H9 (cell line): ENCODE data around the gene SLC25A39. TPM values are rescaled to one million over a fixed set of nuclear protein-coding genes. Genes with fewer than 3 reads are reported as not detected.

ENCODE experiments used
- DNase-seq: peaks from one replicate; pipeline ENCODE4 v3.0.0-alpha.2; 2017
- H2AFZ ChIP-seq: one replicate; pipeline ENCODE4 v1.6.1; 2013; ENCODE audit warnings: mild to moderate bottlenecking, low read length, control low read depth, moderate library complexity
- H2AK5ac ChIP-seq: 2 replicates; pipeline ENCODE4 v1.6.1; 2013; ENCODE audit warnings: low read length, control low read depth, mixed read lengths; ENCODE audit not compliant: insufficient read length
- H2BK120ac ChIP-seq: one replicate; pipeline ENCODE4 v1.6.1; 2013; ENCODE audit warnings: low read depth, mild to moderate bottlenecking, low read length, control low read depth, inconsistent platforms; ENCODE audit not compliant: poor library complexity, severe bottlenecking
- H2BK12ac ChIP-seq: 2 replicates; pipeline ENCODE4 v1.6.1; 2013; ENCODE audit warnings: low read length, control low read depth, mixed read lengths, low read depth; ENCODE audit not compliant: insufficient read length
- H2BK15ac ChIP-seq: 2 replicates; pipeline ENCODE4 v1.6.1; 2013; ENCODE audit warnings: low read depth, low read length, control low read depth
- H2BK20ac ChIP-seq: one replicate; pipeline ENCODE4 v1.6.1; 2013; ENCODE audit warnings: low read depth, mild to moderate bottlenecking, low read length, control low read depth, inconsistent platforms; ENCODE audit not compliant: poor library complexity, severe bottlenecking
- H2BK5ac ChIP-seq: 2 replicates; pipeline ENCODE4 v1.6.1; 2013; ENCODE audit warnings: low read length, control low read depth, mixed read lengths; ENCODE audit not compliant: insufficient read length
- H3K14ac ChIP-seq: 2 replicates; pipeline ENCODE4 v1.6.1; 2013; ENCODE audit warnings: low read length, control low read depth; ENCODE audit not compliant: insufficient read depth
- H3K18ac ChIP-seq: 2 replicates; pipeline ENCODE4 v1.6.1; 2013; ENCODE audit warnings: low read depth, mild to moderate bottlenecking, mixed read lengths, low read length, control low read depth; ENCODE audit not compliant: insufficient read length
- H3K23ac ChIP-seq: 2 replicates; pipeline ENCODE4 v1.6.1; 2013; ENCODE audit warnings: low read length, control low read depth, mixed read lengths, low read depth; ENCODE audit not compliant: insufficient read length
- H3K23me2 ChIP-seq: 2 replicates; pipeline ENCODE4 v1.6.1; 2013; ENCODE audit warnings: low read depth, mild to moderate bottlenecking, mixed read lengths, low read length, control low read depth; ENCODE audit not compliant: insufficient read length, poor library complexity, severe bottlenecking
- H3K27ac ChIP-seq: 2 replicates; pipeline ENCODE4 v1.5.1; 2013; ENCODE audit warnings: low read length, control low read depth, mixed read lengths, low read depth; ENCODE audit not compliant: insufficient read length
- H3K27me3 ChIP-seq: 2 replicates; pipeline ENCODE4 v1.6.1; 2013; ENCODE audit warnings: low read length, control low read depth, inconsistent platforms; ENCODE audit not compliant: insufficient read depth
- H3K4ac ChIP-seq: 2 replicates; pipeline ENCODE4 v1.6.1; 2013; ENCODE audit warnings: low read depth, mild to moderate bottlenecking, control low read depth, inconsistent platforms, low read length, moderate library complexity
- H3K4me1 ChIP-seq: 2 replicates; pipeline ENCODE4 v1.6.1; 2013; ENCODE audit warnings: low read length, control low read depth, inconsistent platforms; ENCODE audit not compliant: insufficient read depth
- H3K4me2 ChIP-seq: 2 replicates; pipeline ENCODE4 v1.6.1; 2013; ENCODE audit warnings: low read length, control low read depth, mixed read lengths; ENCODE audit not compliant: insufficient read length, insufficient read depth
- H3K56ac ChIP-seq: 2 replicates; pipeline ENCODE4 v1.6.1; 2013; ENCODE audit warnings: low read depth, mild to moderate bottlenecking, mixed read lengths, low read length, control low read depth; ENCODE audit not compliant: insufficient read length
- H3K79me1 ChIP-seq: 2 replicates; pipeline ENCODE4 v1.6.1; 2013; ENCODE audit warnings: low read depth, mild to moderate bottlenecking, moderate library complexity, low read length, control low read depth, inconsistent platforms; ENCODE audit not compliant: insufficient read depth, poor library complexity, severe bottlenecking
- H3K79me2 ChIP-seq: 2 replicates; pipeline ENCODE4 v1.6.1; 2013; ENCODE audit warnings: low read length, control low read depth, inconsistent platforms; ENCODE audit not compliant: insufficient read depth
- H3K9ac ChIP-seq: 2 replicates; pipeline ENCODE4 v1.6.1; 2013; ENCODE audit warnings: low read length, control low read depth, mixed read lengths; ENCODE audit not compliant: insufficient read length; ENCODE audit errors: extremely low read depth
- H3K9me3 ChIP-seq: one replicate; pipeline ENCODE4 v1.6.1; 2013; ENCODE audit warnings: low read depth, low read length, inconsistent platforms; ENCODE audit not compliant: control insufficient read depth
- H3T11ph ChIP-seq: one replicate; pipeline ENCODE4 v1.6.1; 2013; ENCODE audit warnings: mild to moderate bottlenecking, low read length, control low read depth, inconsistent platforms
- H4K20me1 ChIP-seq: one replicate; pipeline ENCODE4 v1.6.1; 2013; ENCODE audit not compliant: control insufficient read depth, insufficient read length, insufficient read depth
- H4K5ac ChIP-seq: 2 replicates; pipeline ENCODE4 v1.6.1; 2013; ENCODE audit warnings: low read depth, mild to moderate bottlenecking, mixed read lengths, low read length, control low read depth; ENCODE audit not compliant: insufficient read length
- H4K8ac ChIP-seq: replicated peaks from 2 replicates; pipeline ENCODE4 v1.6.1; 2013; ENCODE audit warnings: low read length, control low read depth, mixed read lengths, low read depth; ENCODE audit not compliant: insufficient read length
- H4K91ac ChIP-seq: 2 replicates; pipeline ENCODE4 v1.6.1; 2013; ENCODE audit warnings: low read depth, mild to moderate bottlenecking, moderate library complexity, mixed read lengths, low read length, control low read depth; ENCODE audit not compliant: insufficient read length
- H3K27ac Mint-ChIP-seq, 3 experiments: 2 replicates in 2 of 3; 3 replicates in 1 of 3; pipeline ENCODE4 v1.8.0; 2020 to 2021; ENCODE audit warnings: mixed read lengths in 3 of 3, mild to moderate bottlenecking in 1 of 3, moderate library complexity in 1 of 3
- H3K27me3 Mint-ChIP-seq: 2 replicates; pipeline ENCODE4 v1.8.0; 2021; ENCODE audit warnings: low read depth, mild to moderate bottlenecking, moderate library complexity, mixed read lengths
- H3K36me3 Mint-ChIP-seq, 3 experiments: 2 replicates in 2 of 3; 3 replicates in 1 of 3; pipeline ENCODE4 v1.8.0; 2020 to 2021; ENCODE audit warnings: low read depth in 3 of 3, mixed read lengths in 3 of 3; ENCODE audit not compliant: insufficient read depth in 1 of 3
- H3K4me1 Mint-ChIP-seq, 2 experiments: 2 replicates each; pipeline ENCODE4 v1.8.0; 2020; ENCODE audit warnings: mixed read lengths in 2 of 2
- H3K4me3 Mint-ChIP-seq, 2 experiments: 2 replicates in 1 of 2; 3 replicates in 1 of 2; pipeline ENCODE4 v1.8.0; 2020 to 2021; ENCODE audit warnings: mild to moderate bottlenecking in 2 of 2, mixed read lengths in 2 of 2, moderate library complexity in 1 of 2
- H3K9me3 Mint-ChIP-seq, 2 experiments: 2 replicates in 1 of 2; 3 replicates in 1 of 2; pipeline ENCODE4 v1.8.0; 2020; ENCODE audit warnings: mild to moderate bottlenecking in 2 of 2, mixed read lengths in 2 of 2, moderate library complexity in 1 of 2
- WGBS: extraction: QIAGEN DNeasy Blood & Tissue Kit; methylation state at CpG from one replicate; pipeline ENCODE4 v1.1.7; 2013; ENCODE audit warnings: missing lambda C conversion rate, low lambda C conversion rate, mixed read lengths; ENCODE audit not compliant: insufficient read length; ENCODE audit errors: extremely low coverage; 5-methylcytosine and 5-hydroxymethylcytosine counted together
- total RNA-seq: library from RNA; stranded (reverse); gene quantifications from 2 replicates; pipeline ENCODE4 v1.2.1, GENCODE V29; 2021
- TF ChIP-seq, protein P1 (sequence below): fragments of 200-600 bp; sonication (generic); conservative IDR thresholded peaks from 3 replicates; pipeline ENCODE4 v1.8.0; 2021; ENCODE audit warnings: antibody characterized with exemption, mild to moderate bottlenecking

The SLC25A39 gene
- total RNA-seq, 1 experiment from 2014 or later = 227 TPM

- Mint-ChIP-seq H3K9me3 (no peaks in the 10 kb centered on the region; a peak in 1 of 5 replicates), H3K27me3 (peaks cover 5% of the 10 kb centered on the region; the same call in 1 of the 2 replicates), H3K4me1 (peaks cover 6 to 23% of the 10 kb centered on the region in 2 experiments), H3K27ac (no peak overlapping the region), H3K36me3 (peaks cover 3 to 28% (median 14%) of the 10 kb centered on the region in 3 experiments; a peak in 6 of 7 replicates), H3K4me3 (peak overlapping the region in 1 of 2 experiments; percentile 52; a peak in 2 of 5 replicates)
- H2BK15ac ChIP-seq = no peak overlapping the region
- H4K20me1 ChIP-seq = no peaks in the 10 kb centered on the region
- no peaks in the 10 kb centered on the region for H3K79me1 ChIP-seq
- WGBS = no CpG with 5 or more reads among the region's 17 CpGs
- no peak overlapping the region for H3K4me2 ChIP-seq
- H3K4ac ChIP-seq = no peak overlapping the region
- no peak overlapping the region for H2BK12ac ChIP-seq
- no peak overlapping the region for H2BK5ac ChIP-seq
- H4K5ac ChIP-seq = no peak overlapping the region
- H3K27ac ChIP-seq = no peak overlapping the region
- H3K9me3 ChIP-seq = no peaks in the 10 kb centered on the region
- H3K4me1 ChIP-seq = peaks cover under 1% of the 10 kb centered on the region; the same call in 1 of the 2 replicates
- no peak overlapping the region for H2AFZ ChIP-seq
- H3K79me2 ChIP-seq = no peaks in the 10 kb centered on the region
- H3K56ac ChIP-seq = no peak overlapping the region
- H3K18ac ChIP-seq = no peak overlapping the region
- DNase-seq = no peak
- no peak overlapping the region for H2BK120ac ChIP-seq
- no peak overlapping the region for H4K91ac ChIP-seq
- no peak overlapping the region for H3T11ph ChIP-seq
- no peak overlapping the region for H3K23ac ChIP-seq
- H3K27me3 ChIP-seq = no peaks in the 10 kb centered on the region
- TF ChIP-seq, protein P1, sequence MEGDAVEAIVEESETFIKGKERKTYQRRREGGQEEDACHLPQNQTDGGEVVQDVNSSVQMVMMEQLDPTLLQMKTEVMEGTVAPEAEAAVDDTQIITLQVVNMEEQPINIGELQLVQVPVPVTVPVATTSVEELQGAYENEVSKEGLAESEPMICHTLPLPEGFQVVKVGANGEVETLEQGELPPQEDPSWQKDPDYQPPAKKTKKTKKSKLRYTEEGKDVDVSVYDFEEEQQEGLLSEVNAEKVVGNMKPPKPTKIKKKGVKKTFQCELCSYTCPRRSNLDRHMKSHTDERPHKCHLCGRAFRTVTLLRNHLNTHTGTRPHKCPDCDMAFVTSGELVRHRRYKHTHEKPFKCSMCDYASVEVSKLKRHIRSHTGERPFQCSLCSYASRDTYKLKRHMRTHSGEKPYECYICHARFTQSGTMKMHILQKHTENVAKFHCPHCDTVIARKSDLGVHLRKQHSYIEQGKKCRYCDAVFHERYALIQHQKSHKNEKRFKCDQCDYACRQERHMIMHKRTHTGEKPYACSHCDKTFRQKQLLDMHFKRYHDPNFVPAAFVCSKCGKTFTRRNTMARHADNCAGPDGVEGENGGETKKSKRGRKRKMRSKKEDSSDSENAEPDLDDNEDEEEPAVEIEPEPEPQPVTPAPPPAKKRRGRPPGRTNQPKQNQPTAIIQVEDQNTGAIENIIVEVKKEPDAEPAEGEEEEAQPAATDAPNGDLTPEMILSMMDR = no peak
- H2AK5ac ChIP-seq = no peak overlapping the region
- no peak overlapping the region for H3K9ac ChIP-seq
- H3K23me2 ChIP-seq = peaks cover 3% of the 10 kb centered on the region
- H3K14ac ChIP-seq = no peak overlapping the region
- H4K8ac ChIP-seq = no peak overlapping the region
- H2BK20ac ChIP-seq = no peak overlapping the region
These were observed 31.0 kb upstream of the SLC25A39 start for GRCh38 chr17:44355642-44356099.
